Lower lobe of right lung (tissue), 2 donors: ENCODE results near the gene ERP27. TPM values are rescaled to one million over a fixed set of nuclear protein-coding genes. Genes with fewer than 3 reads are reported as not detected.

Source experiments
- ATAC-seq, 2 donors: fragments of 200-7000 bp; cut with Tn5 transposase; one replicate each; pipeline ENCODE4 v1.9.1; 2020 to 2022; ENCODE audit warnings: mild to moderate bottlenecking in 2 of 2, moderate library complexity in 2 of 2
- DNase-seq: peaks from one replicate; pipeline ENCODE4 v3.0.0-alpha.2; 2020
- H3K27ac ChIP-seq: fragments of 200-600 bp; one replicate; pipeline ENCODE4 v1.8.0; 2022
- H3K27me3 ChIP-seq: fragments of 200-600 bp; one replicate; pipeline ENCODE4 v1.8.0; 2022; ENCODE audit warnings: low read depth
- H3K36me3 ChIP-seq: fragments of 200-600 bp; one replicate; pipeline ENCODE4 v1.8.0; 2022; ENCODE audit warnings: mild to moderate bottlenecking
- H3K4me1 ChIP-seq: fragments of 200-600 bp; one replicate; pipeline ENCODE4 v1.8.0; 2022
- H3K4me3 ChIP-seq: fragments of 200-600 bp; one replicate; pipeline ENCODE4 v1.8.0; 2022; ENCODE audit warnings: mild to moderate bottlenecking
- H3K9me3 ChIP-seq: fragments of 200-600 bp; one replicate; pipeline ENCODE4 v1.8.0; 2022
- intact Hi-C: fragments of 100-400 bp; cut with DNase I; formaldehyde crosslinking; loops from one replicate; pipeline ENCODE4 v1.11.0; 2022
- total RNA-seq: library from RNA; stranded (reverse); fragmentation: NEBNext Ultra II Directional; extraction: Animal tissue kit (Norgen Biotek cat#: 25700); gene quantifications from one replicate; pipeline ENCODE4 v1.2.1, GENCODE V29; 2021
- TF ChIP-seq, protein P1 (sequence below): fragments of 200-600 bp; IDR thresholded peaks from one replicate; pipeline ENCODE4 v1.8.0; 2022; ENCODE audit warnings: antibody characterized with exemption, mild to moderate bottlenecking
- donor health status: DM: no; HTN: yes; CAD: no; lungs with severe emphysema.

The ERP27 gene
- total RNA-seq, 1 donor from 2014 or later = 16.2 TPM

GRCh38 chr12:14931359-14931758 lies 7.0 kb downstream of the ERP27 start:
- H3K36me3 ChIP-seq = no peaks in the 10 kb centered on the region
- H3K4me3 ChIP-seq = no peak overlapping the region
- intact Hi-C loops = no loop called here
- H3K9me3 ChIP-seq = no peaks in the 10 kb centered on the region
- ATAC-seq = no peak
- peaks cover 11% of the 10 kb centered on the region for H3K4me1 ChIP-seq
- DNase-seq = no peak
- H3K27me3 ChIP-seq = no peaks in the 10 kb centered on the region
- TF ChIP-seq, protein P1, sequence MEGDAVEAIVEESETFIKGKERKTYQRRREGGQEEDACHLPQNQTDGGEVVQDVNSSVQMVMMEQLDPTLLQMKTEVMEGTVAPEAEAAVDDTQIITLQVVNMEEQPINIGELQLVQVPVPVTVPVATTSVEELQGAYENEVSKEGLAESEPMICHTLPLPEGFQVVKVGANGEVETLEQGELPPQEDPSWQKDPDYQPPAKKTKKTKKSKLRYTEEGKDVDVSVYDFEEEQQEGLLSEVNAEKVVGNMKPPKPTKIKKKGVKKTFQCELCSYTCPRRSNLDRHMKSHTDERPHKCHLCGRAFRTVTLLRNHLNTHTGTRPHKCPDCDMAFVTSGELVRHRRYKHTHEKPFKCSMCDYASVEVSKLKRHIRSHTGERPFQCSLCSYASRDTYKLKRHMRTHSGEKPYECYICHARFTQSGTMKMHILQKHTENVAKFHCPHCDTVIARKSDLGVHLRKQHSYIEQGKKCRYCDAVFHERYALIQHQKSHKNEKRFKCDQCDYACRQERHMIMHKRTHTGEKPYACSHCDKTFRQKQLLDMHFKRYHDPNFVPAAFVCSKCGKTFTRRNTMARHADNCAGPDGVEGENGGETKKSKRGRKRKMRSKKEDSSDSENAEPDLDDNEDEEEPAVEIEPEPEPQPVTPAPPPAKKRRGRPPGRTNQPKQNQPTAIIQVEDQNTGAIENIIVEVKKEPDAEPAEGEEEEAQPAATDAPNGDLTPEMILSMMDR = no peak
- no peak overlapping the region for H3K27ac ChIP-seq

- peak overlapping the region; percentile 3 for H3K27ac ChIP-seq
- TF ChIP-seq, protein P1 = no peak
- no peak overlapping the region for H3K4me3 ChIP-seq
- ATAC-seq = peak; percentile 50 to 60
- H3K36me3 ChIP-seq = no peaks in the 10 kb centered on the region
- no peaks in the 10 kb centered on the region for H3K9me3 ChIP-seq
- intact Hi-C loops = no loop called here
- H3K27me3 ChIP-seq = no peaks in the 10 kb centered on the region
- H3K4me1 ChIP-seq = peaks cover 11% of the 10 kb centered on the region
- DNase-seq = no peak
These were observed 8.0 kb downstream of the ERP27 start for GRCh38 chr12:14930299-14930698.

- no peaks in the 10 kb centered on the region for H3K27me3 ChIP-seq
- TF ChIP-seq, protein P1 = no peak
- H3K9me3 ChIP-seq = no peaks in the 10 kb centered on the region
- H3K4me1 ChIP-seq = peaks cover 11% of the 10 kb centered on the region
- H3K27ac ChIP-seq = peak overlapping the region; percentile 43
- H3K36me3 ChIP-seq = no peaks in the 10 kb centered on the region
- intact Hi-C loops = no loop called here
- no peak for DNase-seq
- peak overlapping the region; percentile 41 for H3K4me3 ChIP-seq
- ATAC-seq = peak; percentile 94 to 96
These were observed 9.4 kb downstream of the ERP27 start for GRCh38 chr12:14928931-14929330.

DNA sequence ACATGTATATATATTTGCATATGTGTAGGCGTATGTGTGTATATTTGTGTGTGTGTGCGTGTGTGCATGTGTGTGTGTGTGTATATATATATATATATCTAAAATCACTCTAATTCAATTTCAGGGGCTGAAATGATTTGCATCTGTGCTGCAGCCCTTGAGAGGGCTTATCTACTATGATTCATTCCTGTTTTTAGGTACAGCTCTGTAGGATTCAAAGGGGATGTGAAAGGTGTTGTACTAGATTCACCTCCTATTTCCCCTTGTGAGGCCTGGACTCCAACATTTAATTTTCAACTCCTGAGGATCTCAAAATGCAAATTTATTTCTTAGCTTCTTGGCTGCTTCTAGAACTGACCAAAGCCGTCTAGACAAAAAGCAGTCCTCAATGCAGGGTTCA lies 11.1 kb downstream of the ERP27 start:
- H3K9me3 ChIP-seq = no peaks in the 10 kb centered on the region
- ATAC-seq = no peak
- no peaks in the 10 kb centered on the region for H3K27me3 ChIP-seq
- TF ChIP-seq, protein P1 = no peak
- intact Hi-C loops = no loop called here
- H3K4me3 ChIP-seq = no peak overlapping the region
- H3K27ac ChIP-seq = no peak overlapping the region
- DNase-seq = no peak
- H3K4me1 ChIP-seq = peaks cover 11% of the 10 kb centered on the region
- no peaks in the 10 kb centered on the region for H3K36me3 ChIP-seq

DNA sequence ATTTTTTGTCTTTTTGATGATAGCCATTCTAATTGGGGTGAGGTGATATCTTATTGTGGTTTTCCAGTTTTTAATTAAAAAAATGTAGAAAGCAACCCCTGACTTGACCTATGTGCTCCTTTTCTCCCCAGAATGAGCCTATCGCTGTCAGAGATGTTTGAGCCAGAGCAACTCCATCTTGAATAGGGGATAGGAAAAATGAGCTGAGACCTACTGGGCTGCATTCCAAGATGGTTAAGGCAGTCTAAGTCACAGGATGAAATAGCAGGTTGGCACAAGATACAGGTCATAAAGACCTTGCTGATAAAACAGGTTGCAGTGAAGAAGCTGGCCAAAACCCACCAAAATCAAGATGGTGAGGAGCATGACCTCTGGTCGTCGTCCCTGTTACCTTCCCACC lies 13.8 kb downstream of the ERP27 start:
- intact Hi-C loops = no loop called here
- DNase-seq (no peak), ATAC-seq (no peak)
- Histone ChIP-seq H3K36me3 (no peaks in the 10 kb centered on the region), H3K4me1 (no peaks in the 10 kb centered on the region), H3K27me3 (no peaks in the 10 kb centered on the region), H3K9me3 (no peaks in the 10 kb centered on the region), H3K4me3 (no peak overlapping the region), H3K27ac (no peak overlapping the region)
- TF ChIP-seq, protein P1 = no peak

- ATAC-seq = no peak
- TF ChIP-seq, protein P1 = no peak
These were observed 14.4 kb downstream of the ERP27 start for GRCh38 chr12:14923944-14924343.

More at GRCh38 chr12:14923944-14924343, 14.4 kb downstream of the ERP27 start:
- Histone ChIP-seq H3K36me3 (no peaks in the 10 kb centered on the region), H3K4me1 (no peaks in the 10 kb centered on the region), H3K27ac (no peak overlapping the region), H3K9me3 (no peaks in the 10 kb centered on the region), H3K27me3 (no peaks in the 10 kb centered on the region), H3K4me3 (no peak overlapping the region)
- no peak for DNase-seq
- intact Hi-C loops = no loop called here
